ENCODE results near the gene EFNA5.

DNA sequence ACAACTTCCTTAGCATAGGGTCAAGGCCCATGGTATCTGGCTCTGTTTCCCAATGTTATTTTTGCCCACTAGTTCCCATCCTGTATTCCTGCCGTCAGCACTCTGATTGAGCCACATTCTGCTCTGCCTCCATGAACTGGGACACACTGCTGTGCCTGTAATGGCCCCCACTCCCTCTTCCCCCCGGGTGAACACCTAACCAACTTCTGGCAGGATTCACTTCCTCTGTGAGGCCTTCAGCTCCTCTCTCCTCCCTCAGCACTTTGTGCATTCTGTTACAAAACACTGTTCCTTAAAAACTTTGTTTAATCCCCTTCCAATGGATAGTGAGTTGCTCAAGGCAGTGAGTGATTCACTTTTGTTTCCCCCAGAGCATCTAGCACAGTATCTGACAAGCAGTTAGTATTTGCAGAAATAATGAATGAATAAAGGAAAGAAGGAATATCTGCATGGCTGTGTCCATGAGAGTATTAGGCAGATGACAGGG lies 183.6 kb downstream of the EFNA5 start:
- TF ChIP-seq CTCF (IDR thresholded peaks at IDR 0.05) = no peak
- TF ChIP-seq POLR2A (IDR thresholded peaks at IDR 0.05) = no peak
